Tibial nerve (tissue), 4 donors: ENCODE data around the gene PREX1. TPM values are rescaled to one million over a fixed set of nuclear protein-coding genes. Genes with fewer than 3 reads are reported as not detected.

Experiments
- DNase-seq, 2 donors: peaks; one replicate each; pipeline ENCODE4 v3.0.0-alpha.2; 2019; ENCODE audit warnings: low spot score in 2 of 2
- H3K27ac ChIP-seq, 4 donors: fragments of 200-600 bp; sonication (generic) in 3 of 4; one replicate each; pipeline ENCODE4 v1.5.1; 2017 to 2019; ENCODE audit warnings: mild to moderate bottlenecking in 1 of 4
- H3K27me3 ChIP-seq, 2 donors: fragments of 200-600 bp; sonication (generic) in 1 of 2; one replicate each; pipeline versions ENCODE4 v1.5.1 to v1.6.0; 2017 to 2019
- H3K36me3 ChIP-seq, 3 donors: fragments of 200-600 bp; sonication (generic); one replicate each; pipeline ENCODE4 v1.5.1; 2018 to 2019
- H3K4me1 ChIP-seq, 4 donors: fragments of 200-600 bp; sonication (generic) in 3 of 4; one replicate each; pipeline ENCODE4 v1.5.1; 2017 to 2019
- H3K4me3 ChIP-seq, 4 donors: fragments of 200-600 bp; sonication (generic) in 3 of 4; one replicate each; pipeline ENCODE4 v1.5.1; 2017 to 2019; ENCODE audit warnings: mild to moderate bottlenecking in 1 of 4, moderate library complexity in 1 of 4
- H3K9me3 ChIP-seq, 4 donors: fragments of 200-600 bp; sonication (generic) in 3 of 4; one replicate each; pipeline ENCODE4 v1.5.1; 2017 to 2019
- EP300 ChIP-seq, 2 donors: sonication (generic); formaldehyde crosslinking; IDR thresholded peaks; one replicate each; pipeline ENCODE4 v1.6.1; 2017; ENCODE audit warnings: antibody characterized with exemption in 2 of 2, mild to moderate bottlenecking in 1 of 2
- POLR2A ChIP-seq, 2 donors: fragments of 450-650 bp; IDR thresholded peaks; one replicate each; pipeline ENCODE4 v1.6.1; 2017; ENCODE audit warnings: antibody characterized with exemption in 2 of 2, mild to moderate bottlenecking in 2 of 2, moderate library complexity in 2 of 2
- WGBS, 2 donors: methylation state at CpG; one replicate each; pipeline ENCODE4 v1.1.5; 2018; 5-methylcytosine and 5-hydroxymethylcytosine counted together
- total RNA-seq, 4 donors: library from RNA; depleted of rRNA; stranded (reverse); fragments of >200 nt; gene quantifications; one replicate each; pipeline ENCODE4 v1.1.0, GENCODE V29; 2016
- TF ChIP-seq, protein P1 (sequence below), 5 experiments: fragments of 200-600 bp in 3 of 5; fragments of 450-650 bp in 2 of 5; sonication (generic) in 3 of 5; IDR thresholded peaks; one replicate each; pipeline ENCODE4 v1.5.1; 2016 to 2019; ENCODE audit warnings: antibody characterized with exemption in 5 of 5, mild to moderate bottlenecking in 3 of 5, moderate library complexity in 2 of 5

Gene PREX1
- total RNA-seq, 4 donors from 2014 or later: 30.1 to 50.7 (median 32.5) TPM

DNA sequence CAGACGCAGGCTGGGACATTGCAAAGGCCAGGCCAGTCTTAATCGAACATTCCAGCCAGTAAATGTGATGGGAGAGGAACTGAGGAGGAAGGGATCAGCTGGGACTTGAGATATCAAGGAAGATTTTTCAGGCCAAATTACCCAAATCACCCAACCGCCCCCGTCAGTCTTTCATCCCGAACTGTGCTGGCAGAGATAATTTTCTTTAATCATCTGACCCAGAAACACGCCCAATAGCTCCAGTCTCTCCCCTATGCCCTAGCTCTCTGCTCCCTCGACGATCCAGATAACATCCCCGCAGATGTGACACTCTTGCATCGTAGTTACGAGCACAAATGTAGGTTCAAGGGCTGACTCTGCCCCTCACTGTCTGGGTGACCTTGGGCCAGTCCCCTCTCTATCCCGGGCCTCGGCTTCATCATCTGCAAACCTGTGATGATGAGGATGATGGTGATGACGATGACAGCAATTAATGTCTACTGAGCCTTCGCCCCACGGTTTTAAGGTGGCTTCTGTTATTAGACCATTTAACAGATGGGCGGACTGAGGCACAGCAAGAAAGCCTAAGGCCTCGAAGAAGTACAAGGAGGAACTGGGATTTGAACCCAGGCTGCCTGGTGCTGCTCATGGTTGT lies 118.6 kb downstream of the PREX1 start:
- peaks cover 0 to 6% (median 0%) of the 10 kb centered on the region in 3 donors for H3K36me3 ChIP-seq
- 74 to 85% methylated on average over 18 of the region's 18 CpGs for WGBS, 2 donors
- peak overlapping the region in 1 of 4 donors; percentile 29 for H3K27ac ChIP-seq
- peaks cover 0 to 72% (median 13%) of the 10 kb centered on the region in 4 donors for H3K4me1 ChIP-seq
- H3K27me3 ChIP-seq: no peaks in the 10 kb centered on the region
- no peaks in the 10 kb centered on the region for H3K9me3 ChIP-seq
- TF ChIP-seq, protein P1, sequence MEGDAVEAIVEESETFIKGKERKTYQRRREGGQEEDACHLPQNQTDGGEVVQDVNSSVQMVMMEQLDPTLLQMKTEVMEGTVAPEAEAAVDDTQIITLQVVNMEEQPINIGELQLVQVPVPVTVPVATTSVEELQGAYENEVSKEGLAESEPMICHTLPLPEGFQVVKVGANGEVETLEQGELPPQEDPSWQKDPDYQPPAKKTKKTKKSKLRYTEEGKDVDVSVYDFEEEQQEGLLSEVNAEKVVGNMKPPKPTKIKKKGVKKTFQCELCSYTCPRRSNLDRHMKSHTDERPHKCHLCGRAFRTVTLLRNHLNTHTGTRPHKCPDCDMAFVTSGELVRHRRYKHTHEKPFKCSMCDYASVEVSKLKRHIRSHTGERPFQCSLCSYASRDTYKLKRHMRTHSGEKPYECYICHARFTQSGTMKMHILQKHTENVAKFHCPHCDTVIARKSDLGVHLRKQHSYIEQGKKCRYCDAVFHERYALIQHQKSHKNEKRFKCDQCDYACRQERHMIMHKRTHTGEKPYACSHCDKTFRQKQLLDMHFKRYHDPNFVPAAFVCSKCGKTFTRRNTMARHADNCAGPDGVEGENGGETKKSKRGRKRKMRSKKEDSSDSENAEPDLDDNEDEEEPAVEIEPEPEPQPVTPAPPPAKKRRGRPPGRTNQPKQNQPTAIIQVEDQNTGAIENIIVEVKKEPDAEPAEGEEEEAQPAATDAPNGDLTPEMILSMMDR (IDR thresholded peaks at IDR 0.05): no peak
- no peak for TF ChIP-seq EP300 (IDR thresholded peaks at IDR 0.05)
- TF ChIP-seq POLR2A (IDR thresholded peaks at IDR 0.05): no peak
- no peak for DNase-seq
- H3K4me3 ChIP-seq: no peak overlapping the region

DNA sequence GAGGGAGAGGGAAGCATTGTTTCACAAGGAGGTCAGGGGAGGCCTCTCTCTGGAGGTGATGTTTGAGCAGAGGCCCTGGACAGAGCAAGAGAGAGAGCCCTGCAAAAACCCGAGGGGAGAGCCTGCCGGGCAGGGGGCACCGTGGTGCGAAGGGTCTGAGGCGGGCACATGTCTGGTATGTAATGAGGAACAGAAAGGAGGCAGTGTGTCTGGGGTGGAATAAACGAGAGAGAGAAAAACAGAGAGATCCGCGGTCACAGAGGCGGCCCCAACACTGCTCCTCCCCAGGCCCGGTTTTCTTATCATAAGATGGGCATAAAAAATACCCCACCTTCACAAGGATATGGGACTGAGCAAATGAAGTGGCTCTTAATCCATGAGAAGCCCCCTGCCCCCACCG lies 119.2 kb downstream of the PREX1 start:
- H3K4me3 ChIP-seq: no peak overlapping the region
- DNase-seq: no peak
- TF ChIP-seq, protein P1 (IDR thresholded peaks at IDR 0.05): no peak
- no peak for TF ChIP-seq POLR2A (IDR thresholded peaks at IDR 0.05)
- TF ChIP-seq EP300 (IDR thresholded peaks at IDR 0.05): no peak
- no peaks in the 10 kb centered on the region for H3K27me3 ChIP-seq
- peaks cover 0 to 6% (median 0%) of the 10 kb centered on the region in 3 donors for H3K36me3 ChIP-seq
- H3K9me3 ChIP-seq: no peaks in the 10 kb centered on the region
- peak overlapping the region in 1 of 4 donors; percentile 29 for H3K27ac ChIP-seq
- 45 to 73% methylated on average over 11 of the region's 11 CpGs for WGBS, 2 donors
- peaks cover 0 to 78% (median 14%) of the 10 kb centered on the region in 4 donors for H3K4me1 ChIP-seq

DNA sequence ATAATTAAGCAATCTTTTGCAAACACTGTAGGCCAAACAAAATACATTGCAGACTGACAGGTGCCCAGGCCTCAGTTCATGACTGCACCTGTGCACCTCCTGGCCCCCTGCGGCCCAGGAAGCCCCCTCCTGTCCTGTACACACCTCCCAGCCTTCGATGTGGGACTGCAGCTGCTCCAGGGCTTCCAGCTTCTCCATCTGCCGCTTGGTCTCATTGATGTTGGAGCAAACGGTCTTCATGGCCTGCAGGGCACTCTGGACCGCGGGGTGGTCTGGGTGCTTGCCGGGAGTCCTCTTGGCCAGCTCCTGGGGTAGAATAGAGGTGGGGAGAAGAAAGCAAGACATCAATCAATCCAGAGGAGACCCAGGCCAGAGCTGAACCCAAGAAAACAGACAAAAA lies 119.7 kb downstream of the PREX1 start:
- TF ChIP-seq, protein P1 (IDR thresholded peaks at IDR 0.05): no peak
- no peak for TF ChIP-seq POLR2A (IDR thresholded peaks at IDR 0.05)
- no peak for TF ChIP-seq EP300 (IDR thresholded peaks at IDR 0.05)
- 84 to 87% methylated on average over 7 of the region's 7 CpGs for WGBS, 2 donors
- DNase-seq: no peak
- H3K4me3 ChIP-seq: no peak overlapping the region
- H3K27ac ChIP-seq: no peak overlapping the region
- no peaks in the 10 kb centered on the region for H3K27me3 ChIP-seq
- H3K4me1 ChIP-seq: peaks cover 0 to 83% (median 18%) of the 10 kb centered on the region in 4 donors
- H3K36me3 ChIP-seq: peaks cover 0 to 6% (median 0%) of the 10 kb centered on the region in 3 donors
- H3K9me3 ChIP-seq: no peaks in the 10 kb centered on the region

DNA sequence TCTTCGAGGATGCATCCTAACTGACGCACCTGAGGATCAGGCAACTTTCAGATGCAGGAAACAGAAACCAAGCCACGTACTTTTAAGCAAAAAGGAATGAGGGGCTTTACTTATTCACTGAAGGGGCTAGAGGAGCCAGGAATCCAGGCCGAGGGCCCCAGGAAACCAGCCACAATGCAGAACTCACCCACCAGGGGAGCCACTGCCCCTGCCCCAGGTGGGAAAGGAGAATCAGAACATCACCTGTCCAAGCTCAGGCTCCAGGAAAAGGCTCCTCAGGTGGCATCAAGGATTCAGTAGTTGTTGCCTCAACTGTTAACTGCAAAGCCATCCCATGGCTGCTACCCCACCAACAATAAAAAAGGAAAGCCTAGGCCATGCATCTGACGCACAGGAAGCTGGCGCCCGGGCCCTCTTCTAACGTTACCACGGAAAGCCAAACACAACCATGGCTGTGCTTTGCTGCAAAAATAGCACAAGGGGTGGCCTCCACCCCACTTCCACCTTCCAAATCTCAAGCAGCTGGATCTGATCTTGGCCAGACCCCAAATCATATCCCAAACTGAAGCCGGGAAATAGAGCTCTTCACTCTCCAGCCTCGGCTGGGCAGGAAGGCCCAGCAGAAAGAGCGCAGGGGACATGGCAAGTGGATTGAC lies 121.0 kb downstream of the PREX1 start:
- 62% methylated on average over 10 to 12 of the region's 12 CpGs for WGBS, 2 donors

More for the DNA sequence above, 121.0 kb downstream of the PREX1 start:
- H3K27me3 ChIP-seq: no peaks in the 10 kb centered on the region
- peak overlapping the region in 2 of 4 donors; percentile 4 to 44 for H3K27ac ChIP-seq
- peak in 1 of 2 donors; percentile 44 for DNase-seq
- H3K4me1 ChIP-seq: peaks cover 0 to 87% (median 19%) of the 10 kb centered on the region in 4 donors
- peaks cover 0 to 6% (median 0%) of the 10 kb centered on the region in 3 donors for H3K36me3 ChIP-seq
- TF ChIP-seq POLR2A (IDR thresholded peaks at IDR 0.05): no peak
- peak in 1 of 2 donors; percentile 14 for TF ChIP-seq EP300 (IDR thresholded peaks at IDR 0.05)
- TF ChIP-seq, protein P1 (IDR thresholded peaks at IDR 0.05): no peak
- H3K9me3 ChIP-seq: no peaks in the 10 kb centered on the region
- H3K4me3 ChIP-seq: no peak overlapping the region
